Smooth muscle cell (in vitro differentiated cells): ENCODE results near the gene RECQL5. TPM values are rescaled to one million over a fixed set of nuclear protein-coding genes. Genes with fewer than 3 reads are reported as not detected.

Source experiments
- DNase-seq: peaks from one replicate; lab custom pipeline; 2025; ENCODE audit not compliant: unreplicated experiment; lab: John Stamatoyannopoulos, UW
- H2AFZ ChIP-seq: fragments of 200-600 bp; sonication (generic); 2 replicates; pipeline ENCODE4 v1.6.0; 2016; ENCODE audit warnings: antibody characterized with exemption, low read depth, mild to moderate bottlenecking
- H3F3A ChIP-seq: fragments of 200-600 bp; sonication (generic); 2 replicates; pipeline ENCODE4 v1.6.0; 2017; ENCODE audit warnings: antibody characterized with exemption, low read depth
- H3K27ac ChIP-seq: fragments of 200-600 bp; sonication (generic); 2 replicates; pipeline ENCODE4 v1.5.1; 2016; ENCODE audit warnings: low read depth, mild to moderate bottlenecking
- H3K27me3 ChIP-seq: fragments of 200-600 bp; sonication (generic); 2 replicates; pipeline ENCODE4 v1.6.1; 2016; ENCODE audit warnings: low read depth, mild to moderate bottlenecking
- H3K36me3 ChIP-seq: fragments of 200-600 bp; sonication (generic); 2 replicates; pipeline ENCODE4 v1.5.1; 2016; ENCODE audit warnings: low read depth
- H3K4me1 ChIP-seq: fragments of 200-600 bp; sonication (generic); 2 replicates; pipeline ENCODE4 v1.5.1; 2016; ENCODE audit warnings: low read depth
- H3K4me2 ChIP-seq: fragments of 200-600 bp; sonication (generic); 2 replicates; pipeline ENCODE4 v1.6.0; 2016; ENCODE audit warnings: mild to moderate bottlenecking
- H3K4me3 ChIP-seq: fragments of 200-600 bp; sonication (generic); 2 replicates; pipeline ENCODE4 v1.5.1; 2016; ENCODE audit warnings: mild to moderate bottlenecking
- H3K79me2 ChIP-seq: fragments of 200-600 bp; sonication (generic); 2 replicates; pipeline ENCODE4 v1.6.0; 2016; ENCODE audit warnings: low read depth, mild to moderate bottlenecking
- H3K9ac ChIP-seq: fragments of 200-600 bp; sonication (generic); 2 replicates; pipeline ENCODE4 v1.6.0; 2016; ENCODE audit warnings: low read depth
- H3K9me3 ChIP-seq: fragments of 200-600 bp; sonication (generic); replicated peaks from 2 replicates; pipeline ENCODE4 v1.5.1; 2016; ENCODE audit warnings: low read depth
- H4K20me1 ChIP-seq: fragments of 200-600 bp; sonication (generic); 2 replicates; pipeline ENCODE4 v1.6.0; 2016; ENCODE audit warnings: low read depth
- CTCF ChIP-seq: fragments of 200-600 bp; sonication (generic); IDR thresholded peaks from 2 replicates; pipeline ENCODE4 v1.5.1; 2017; ENCODE audit warnings: borderline replicate concordance, mild to moderate bottlenecking, antibody characterized with exemption; ENCODE audit not compliant: insufficient read depth, poor library complexity, severe bottlenecking
- WGBS: methylation state at CpG from one replicate; pipeline ENCODE4 v1.1.7; 2016; ENCODE audit warnings: low lambda C conversion rate; 5-methylcytosine and 5-hydroxymethylcytosine counted together
- polyA plus RNA-seq: library from polyadenylated mRNA; unstranded; fragments of >200 nt; fragmentation: Nextera tagmentation; extraction: Ambion mirVana; gene quantifications from 2 replicates; pipeline ENCODE4 v1.2.1, GENCODE V29; 2016
- total RNA-seq: library from RNA; depleted of rRNA; stranded (reverse); fragments of >200 nt; gene quantifications from 2 replicates; pipeline ENCODE4 v1.2.3, GENCODE V29; 2014

RECQL5 gene
- total and polyA plus RNA-seq, 2 experiments from 2014 or later: 15.7 to 38.2 TPM

GRCh38 chr17:75591722-75592302, 75.1 kb downstream of the RECQL5 start:
- Histone ChIP-seq H3K27ac (no peak overlapping the region), H3K4me1 (no peaks in the 10 kb centered on the region), H3K36me3 (no peaks in the 10 kb centered on the region), H2AFZ (no peak overlapping the region), H3K27me3 (no peaks in the 10 kb centered on the region), H3F3A (peaks cover 5% of the 10 kb centered on the region), H4K20me1 (no peaks in the 10 kb centered on the region), H3K9ac (no peak overlapping the region), H3K9me3 (no peaks in the 10 kb centered on the region), H3K79me2 (no peaks in the 10 kb centered on the region), H3K4me3 (no peak overlapping the region), H3K4me2 (no peak overlapping the region)
- no peak for DNase-seq
- 94% methylated on average over 7 of the region's 7 CpGs for WGBS
- TF ChIP-seq CTCF: no peak

GRCh38 chr17:75590849-75591721, 75.9 kb downstream of the RECQL5 start:
- H3K36me3 ChIP-seq: no peaks in the 10 kb centered on the region
- no peak overlapping the region for H3K27ac ChIP-seq
- H3K79me2 ChIP-seq: no peaks in the 10 kb centered on the region
- no peak overlapping the region for H3K4me2 ChIP-seq
- DNase-seq: no peak
- no peak overlapping the region for H3K9ac ChIP-seq
- H3K9me3 ChIP-seq: no peaks in the 10 kb centered on the region
- no peak for TF ChIP-seq CTCF
- H3F3A ChIP-seq: peaks cover 5% of the 10 kb centered on the region
- 95% methylated on average over 12 of the region's 12 CpGs for WGBS
- no peak overlapping the region for H3K4me3 ChIP-seq
- no peaks in the 10 kb centered on the region for H3K4me1 ChIP-seq
- H2AFZ ChIP-seq: no peak overlapping the region
- no peaks in the 10 kb centered on the region for H3K27me3 ChIP-seq
- H4K20me1 ChIP-seq: no peaks in the 10 kb centered on the region

GRCh38 chr17:75590314-75590761, 76.6 kb downstream of the RECQL5 start:
- 96% methylated on average over 8 of the region's 8 CpGs for WGBS
- Histone ChIP-seq H3K4me3 (no peak overlapping the region), H3K9ac (no peak overlapping the region), H3K9me3 (no peaks in the 10 kb centered on the region), H3K27me3 (no peaks in the 10 kb centered on the region), H2AFZ (no peak overlapping the region), H3K27ac (no peak overlapping the region), H3K4me1 (no peaks in the 10 kb centered on the region), H3K79me2 (no peaks in the 10 kb centered on the region), H3K4me2 (no peak overlapping the region), H3K36me3 (no peaks in the 10 kb centered on the region), H4K20me1 (no peaks in the 10 kb centered on the region), H3F3A (peaks cover 5% of the 10 kb centered on the region)
- no peak for TF ChIP-seq CTCF
- DNase-seq: no peak
